ENCODE measurements around the gene GALNT18. TPM values are rescaled to one million over a fixed set of nuclear protein-coding genes. Genes with fewer than 3 reads are reported as not detected.

GALNT18 gene
- total and polyA plus RNA-seq, 4 donors: 2.1 to 11.0 (median 3.8) TPM

DNA sequence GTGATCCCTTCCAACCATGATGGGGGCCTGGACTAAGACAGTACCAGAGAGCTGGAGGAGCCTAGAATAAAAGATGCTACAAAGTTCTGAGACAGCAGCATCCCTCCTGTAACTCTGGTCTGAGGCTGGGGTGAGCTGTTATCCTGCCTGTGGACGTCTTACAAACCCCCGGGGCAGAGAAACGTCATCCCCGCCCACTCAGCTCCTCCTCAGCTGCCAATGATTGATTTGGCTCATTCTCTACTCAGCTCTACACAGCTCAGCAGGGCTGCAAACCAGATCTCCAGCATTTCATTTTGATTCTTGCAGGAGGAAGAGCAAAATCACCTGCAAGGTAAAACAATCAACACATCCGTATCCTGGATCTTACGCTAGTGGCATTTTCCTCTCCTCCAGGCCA, 324.2 kb downstream of the GALNT18 start:
- no peaks in the 10 kb centered on the region for H3K9me3 ChIP-seq (ENCODE audit: control insufficient read depth in 4 of 4, low read length in 3 of 4)
- peaks cover 0 to 30% (median 3%) of the 10 kb centered on the region in 4 donors for H3K36me3 ChIP-seq (ENCODE audit: control insufficient read depth in 4 of 4, insufficient read depth in 3 of 4, low read depth in 1 of 4, low read length in 3 of 4)
- DNase-seq (ENCODE audit: low spot score): no peak
- H3K9ac ChIP-seq (ENCODE audit: low read depth in 1 of 2, low read length in 2 of 2): no peak overlapping the region
- no peak overlapping the region for H3K27ac ChIP-seq (ENCODE audit: low read depth in 1 of 2, low read length in 2 of 2)
- H3K4me1 ChIP-seq (ENCODE audit: control insufficient read depth in 4 of 4, insufficient read depth in 4 of 4, low read length in 3 of 4): no peaks in the 10 kb centered on the region
- no peak for TF ChIP-seq JUND (IDR thresholded peaks at IDR 0.05)
- no peak for TF ChIP-seq FOXA1 (IDR thresholded peaks at IDR 0.05)
- no peak for TF ChIP-seq NR2F2 (IDR thresholded peaks at IDR 0.05)
- 72% methylated on average over 6 of the region's 6 CpGs for WGBS
- no peaks in the 10 kb centered on the region for H3K27me3 ChIP-seq (ENCODE audit: control insufficient read depth in 4 of 4, insufficient read depth in 4 of 4, low read length in 3 of 4)
- H3K4me3 ChIP-seq (ENCODE audit: low read depth in 1 of 3, low read length in 3 of 3): no peak overlapping the region

DNA sequence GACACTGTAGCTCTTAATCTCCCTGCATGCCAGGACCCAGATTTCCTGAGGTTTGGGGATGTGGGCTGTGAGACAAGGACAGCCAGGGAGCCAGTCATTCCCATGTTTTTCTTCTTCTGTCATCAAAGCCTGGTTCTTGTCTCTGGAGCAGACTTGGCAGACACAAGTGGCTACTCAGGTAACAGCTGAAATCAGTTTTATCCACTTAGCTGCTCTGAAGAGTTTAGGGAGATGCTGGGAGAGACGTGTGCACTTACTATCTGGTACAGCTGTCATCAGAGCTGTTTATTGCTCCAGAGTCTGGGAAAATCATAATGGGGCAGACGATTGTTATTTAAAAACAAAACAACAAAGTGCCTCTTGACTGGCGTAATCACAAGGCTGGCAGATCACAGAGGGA, 325.4 kb downstream of the GALNT18 start:
- 94% methylated on average over 3 of the region's 3 CpGs for WGBS
- Histone ChIP-seq H3K4me3 (ENCODE audit: low read depth in 1 of 3, low read length in 3 of 3) (no peak overlapping the region), H3K27me3 (ENCODE audit: control insufficient read depth in 4 of 4, insufficient read depth in 4 of 4, low read length in 3 of 4) (no peaks in the 10 kb centered on the region), H3K4me1 (ENCODE audit: control insufficient read depth in 4 of 4, insufficient read depth in 4 of 4, low read length in 3 of 4) (peaks cover 3 to 11% (median 6%) of the 10 kb centered on the region in 4 donors), H3K27ac (ENCODE audit: low read depth in 1 of 2, low read length in 2 of 2) (no peak overlapping the region), H3K9ac (ENCODE audit: low read depth in 1 of 2, low read length in 2 of 2) (no peak overlapping the region), H3K9me3 (ENCODE audit: control insufficient read depth in 4 of 4, low read length in 3 of 4) (no peaks in the 10 kb centered on the region), H3K36me3 (ENCODE audit: control insufficient read depth in 4 of 4, insufficient read depth in 3 of 4, low read depth in 1 of 4, low read length in 3 of 4) (peaks cover 0 to 30% (median 4%) of the 10 kb centered on the region in 4 donors)
- TF ChIP-seq, protein P1, sequence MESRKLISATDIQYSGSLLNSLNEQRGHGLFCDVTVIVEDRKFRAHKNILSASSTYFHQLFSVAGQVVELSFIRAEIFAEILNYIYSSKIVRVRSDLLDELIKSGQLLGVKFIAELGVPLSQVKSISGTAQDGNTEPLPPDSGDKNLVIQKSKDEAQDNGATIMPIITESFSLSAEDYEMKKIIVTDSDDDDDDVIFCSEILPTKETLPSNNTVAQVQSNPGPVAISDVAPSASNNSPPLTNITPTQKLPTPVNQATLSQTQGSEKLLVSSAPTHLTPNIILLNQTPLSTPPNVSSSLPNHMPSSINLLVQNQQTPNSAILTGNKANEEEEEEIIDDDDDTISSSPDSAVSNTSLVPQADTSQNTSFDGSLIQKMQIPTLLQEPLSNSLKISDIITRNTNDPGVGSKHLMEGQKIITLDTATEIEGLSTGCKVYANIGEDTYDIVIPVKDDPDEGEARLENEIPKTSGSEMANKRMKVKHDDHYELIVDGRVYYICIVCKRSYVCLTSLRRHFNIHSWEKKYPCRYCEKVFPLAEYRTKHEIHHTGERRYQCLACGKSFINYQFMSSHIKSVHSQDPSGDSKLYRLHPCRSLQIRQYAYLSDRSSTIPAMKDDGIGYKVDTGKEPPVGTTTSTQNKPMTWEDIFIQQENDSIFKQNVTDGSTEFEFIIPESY (IDR thresholded peaks at IDR 0.05): no peak
- no peak for TF ChIP-seq HNF4G (IDR thresholded peaks at IDR 0.05)
- TF ChIP-seq RAD21 (IDR thresholded peaks at IDR 0.05): no peak
- TF ChIP-seq GABPA (IDR thresholded peaks at IDR 0.05 in 1 of 2, conservative IDR thresholded peaks at IDR 0.05 in 1 of 2): no peak
- no peak for TF ChIP-seq FOXA1 (IDR thresholded peaks at IDR 0.05)
- no peak for TF ChIP-seq YY1 (IDR thresholded peaks at IDR 0.05)
- TF ChIP-seq SP1 (IDR thresholded peaks at IDR 0.05): no peak
- no peak for TF ChIP-seq FOXA2 (IDR thresholded peaks at IDR 0.05)
- no peak for TF ChIP-seq EGR1 (IDR thresholded peaks at IDR 0.05; ENCODE audit: low read depth in 2 of 2)
- TF ChIP-seq, protein P2, sequence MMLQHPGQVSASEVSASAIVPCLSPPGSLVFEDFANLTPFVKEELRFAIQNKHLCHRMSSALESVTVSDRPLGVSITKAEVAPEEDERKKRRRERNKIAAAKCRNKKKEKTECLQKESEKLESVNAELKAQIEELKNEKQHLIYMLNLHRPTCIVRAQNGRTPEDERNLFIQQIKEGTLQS (IDR thresholded peaks at IDR 0.05): no peak
- TF ChIP-seq JUND (IDR thresholded peaks at IDR 0.05): no peak
- TF ChIP-seq REST (IDR thresholded peaks at IDR 0.05): no peak
- TF ChIP-seq, protein P3, sequence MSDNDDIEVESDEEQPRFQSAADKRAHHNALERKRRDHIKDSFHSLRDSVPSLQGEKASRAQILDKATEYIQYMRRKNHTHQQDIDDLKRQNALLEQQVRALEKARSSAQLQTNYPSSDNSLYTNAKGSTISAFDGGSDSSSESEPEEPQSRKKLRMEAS (IDR thresholded peaks at IDR 0.05): no peak
- no peak for DNase-seq (ENCODE audit: low spot score)

- no peak for DNase-seq (ENCODE audit: low spot score)
- peaks cover 3 to 13% (median 7%) of the 10 kb centered on the region in 4 donors for H3K4me1 ChIP-seq (ENCODE audit: control insufficient read depth in 4 of 4, insufficient read depth in 4 of 4, low read length in 3 of 4)
- no peaks in the 10 kb centered on the region for H3K9me3 ChIP-seq (ENCODE audit: control insufficient read depth in 4 of 4, low read length in 3 of 4)
- peaks cover 0 to 32% (median 5%) of the 10 kb centered on the region in 4 donors for H3K36me3 ChIP-seq (ENCODE audit: control insufficient read depth in 4 of 4, insufficient read depth in 3 of 4, low read depth in 1 of 4, low read length in 3 of 4)
- TF ChIP-seq FOXA1 (IDR thresholded peaks at IDR 0.05) (no peak), RAD21 (IDR thresholded peaks at IDR 0.05) (no peak), FOXA2 (IDR thresholded peaks at IDR 0.05) (no peak), REST (IDR thresholded peaks at IDR 0.05) (no peak), NR2F2 (IDR thresholded peaks at IDR 0.05) (no peak), HNF4G (IDR thresholded peaks at IDR 0.05) (no peak), TAF1 (conservative IDR thresholded peaks at IDR 0.05) (no peak), EGR1 (IDR thresholded peaks at IDR 0.05; ENCODE audit: low read depth in 2 of 2) (no peak), SP1 (IDR thresholded peaks at IDR 0.05) (no peak), YY1 (IDR thresholded peaks at IDR 0.05) (no peak)
- TF ChIP-seq, protein P1 (IDR thresholded peaks at IDR 0.05): no peak
- TF ChIP-seq, protein P3 (IDR thresholded peaks at IDR 0.05): no peak
- no peak overlapping the region for H3K9ac ChIP-seq (ENCODE audit: low read depth in 1 of 2, low read length in 2 of 2)
- 89% methylated on average over 3 of the region's 3 CpGs for WGBS
- no peak overlapping the region for H3K4me3 ChIP-seq (ENCODE audit: low read depth in 1 of 3, low read length in 3 of 3)
- H3K27me3 ChIP-seq (ENCODE audit: control insufficient read depth in 4 of 4, insufficient read depth in 4 of 4, low read length in 3 of 4): no peaks in the 10 kb centered on the region
- no peak overlapping the region for H3K27ac ChIP-seq (ENCODE audit: low read depth in 1 of 2, low read length in 2 of 2)
Observed at GRCh38 chr11:11294551-11294855, 327.3 kb downstream of the GALNT18 start.

Measured in liver (tissue), 9 donors.